Mesenchymal stem cell (in vitro differentiated cells and primary cell): Measurements from ENCODE around the gene GPR108.

Experiments used
- DNase-seq: peaks from one replicate; pipeline ENCODE4 v3.0.0-alpha.2; 2013
- H2AFZ ChIP-seq: one replicate; pipeline ENCODE4 v1.6.1; 2013; ENCODE audit warnings: low read depth, mild to moderate bottlenecking, control low read depth, inconsistent platforms, low read length, moderate library complexity
- H2AK5ac ChIP-seq: 2 replicates; pipeline ENCODE4 v1.6.1; 2013; ENCODE audit warnings: low read length, moderate library complexity, mild to moderate bottlenecking, inconsistent platforms; ENCODE audit not compliant: severe bottlenecking
- H2BK120ac ChIP-seq: one replicate; pipeline ENCODE4 v1.6.1; 2013; ENCODE audit warnings: low read depth, mild to moderate bottlenecking, inconsistent platforms, low read length, moderate library complexity
- H2BK12ac ChIP-seq, 2 experiments: one replicate each; pipeline ENCODE4 v1.6.1; 2013; ENCODE audit warnings: inconsistent platforms in 2 of 2, low read length in 2 of 2, mild to moderate bottlenecking in 2 of 2, moderate library complexity in 2 of 2, control low read depth in 1 of 2
- H2BK15ac ChIP-seq: one replicate; pipeline ENCODE4 v1.6.1; 2013; ENCODE audit warnings: mild to moderate bottlenecking, low read depth, inconsistent platforms; ENCODE audit not compliant: poor library complexity, severe bottlenecking
- H2BK5ac ChIP-seq: 2 replicates; pipeline ENCODE4 v1.6.1; 2013; ENCODE audit warnings: low read depth, mild to moderate bottlenecking, low read length, control low read depth, inconsistent platforms; ENCODE audit not compliant: poor library complexity, severe bottlenecking
- H3K14ac ChIP-seq, 2 experiments: one replicate each; pipeline ENCODE4 v1.6.1; 2013; ENCODE audit warnings: inconsistent platforms in 2 of 2, low read length in 2 of 2, control low read depth in 1 of 2, mild to moderate bottlenecking in 1 of 2, moderate library complexity in 1 of 2
- H3K18ac ChIP-seq, 2 experiments: one replicate each; pipeline ENCODE4 v1.6.1; 2013; ENCODE audit warnings: inconsistent platforms in 2 of 2, low read length in 2 of 2, control low read depth in 1 of 2, low read depth in 1 of 2, mild to moderate bottlenecking in 1 of 2
- H3K23ac ChIP-seq, 2 experiments: one replicate each; pipeline ENCODE4 v1.6.1; 2013; ENCODE audit warnings: inconsistent platforms in 2 of 2, low read length in 2 of 2, mild to moderate bottlenecking in 2 of 2, moderate library complexity in 2 of 2, control low read depth in 1 of 2
- H3K27ac ChIP-seq: 2 replicates; pipeline ENCODE4 v1.5.1; 2013; ENCODE audit warnings: mild to moderate bottlenecking, moderate library complexity, low read length, control low read depth, inconsistent platforms; ENCODE audit not compliant: poor library complexity, severe bottlenecking
- H3K27me3 ChIP-seq, 2 experiments: 2 replicates each; pipeline versions ENCODE4 v1.6.1 to v1.7.0; 2013; ENCODE audit warnings: low read length in 2 of 2, mild to moderate bottlenecking in 2 of 2, moderate library complexity in 2 of 2, control low read depth in 1 of 2, inconsistent platforms in 1 of 2; ENCODE audit not compliant: control insufficient read depth in 1 of 2, insufficient read depth in 1 of 2
- H3K36me3 ChIP-seq, 2 experiments: 2 replicates each; pipeline versions ENCODE4 v1.6.1 to v1.7.0; 2013; ENCODE audit warnings: low read length in 2 of 2, control low read depth in 1 of 2, inconsistent platforms in 1 of 2, low read depth in 1 of 2, mild to moderate bottlenecking in 1 of 2; ENCODE audit not compliant: insufficient read depth in 2 of 2, control insufficient read depth in 1 of 2
- H3K4ac ChIP-seq, 2 experiments: one replicate each; pipeline ENCODE4 v1.6.1; 2013; ENCODE audit warnings: inconsistent platforms in 2 of 2, low read length in 2 of 2, mild to moderate bottlenecking in 2 of 2, moderate library complexity in 2 of 2, control low read depth in 1 of 2, low read depth in 1 of 2
- H3K4me1 ChIP-seq: 2 replicates; pipeline ENCODE4 v1.6.1; 2013; ENCODE audit warnings: low read depth, low read length, control low read depth; ENCODE audit not compliant: control insufficient read depth, insufficient read depth
- H3K4me2 ChIP-seq: 2 replicates; pipeline ENCODE4 v1.6.1; 2013; ENCODE audit warnings: low read length, mild to moderate bottlenecking, inconsistent platforms; ENCODE audit not compliant: poor library complexity, severe bottlenecking
- H3K4me3 ChIP-seq, 2 experiments: 2 replicates each; pipeline versions ENCODE4 v1.5.1 to v1.7.0; 2013; ENCODE audit warnings: low read length in 2 of 2, mild to moderate bottlenecking in 2 of 2, control low read depth in 1 of 2, low read depth in 1 of 2; ENCODE audit not compliant: insufficient read depth in 1 of 2
- H3K79me1 ChIP-seq: replicated peaks from 2 replicates; pipeline ENCODE4 v1.6.1; 2013; ENCODE audit warnings: mild to moderate bottlenecking, control low read depth, low read length, inconsistent platforms; ENCODE audit not compliant: poor library complexity, severe bottlenecking
- H3K9ac ChIP-seq: 2 replicates; pipeline ENCODE4 v1.7.0; 2013; ENCODE audit warnings: mild to moderate bottlenecking, low read length, moderate library complexity
- H3K9me3 ChIP-seq: 2 replicates; pipeline ENCODE4 v1.7.0; 2013; ENCODE audit warnings: mild to moderate bottlenecking, low read length; ENCODE audit not compliant: control insufficient read depth
- H4K8ac ChIP-seq: one replicate; pipeline ENCODE4 v1.6.1; 2013; ENCODE audit warnings: inconsistent platforms, mild to moderate bottlenecking, low read length, moderate library complexity
- H4K91ac ChIP-seq: one replicate; pipeline ENCODE4 v1.6.1; 2013; ENCODE audit warnings: mild to moderate bottlenecking, low read length, inconsistent platforms
- WGBS: methylation state at CpG from one replicate; pipeline ENCODE4 v1.1.7; 2013; ENCODE audit warnings: mixed read lengths; 5-methylcytosine and 5-hydroxymethylcytosine counted together

GPR108 gene

GRCh38 chr19:6768236-6768785, 30.9 kb upstream of the GPR108 start:
- Histone ChIP-seq H3K23ac (no peak overlapping the region), H3K9ac (no peak overlapping the region), H3K18ac (no peak overlapping the region), H3K27me3 (peaks cover 21 to 42% of the 10 kb centered on the region in 2 experiments), H3K27ac (no peak overlapping the region), H3K4ac (no peak overlapping the region), H2BK5ac (no peak overlapping the region), H3K4me3 (no peak overlapping the region), H3K9me3 (no peaks in the 10 kb centered on the region), H4K8ac (no peak overlapping the region), H3K79me1 (no peaks in the 10 kb centered on the region), H2BK15ac (no peak overlapping the region), H3K14ac (no peak overlapping the region), H2AK5ac (no peak overlapping the region), H2BK120ac (no peak overlapping the region), H2AFZ (no peak overlapping the region), H3K4me2 (no peak overlapping the region), H3K36me3 (no peaks in the 10 kb centered on the region), H2BK12ac (no peak overlapping the region), H3K4me1 (peaks cover 18% of the 10 kb centered on the region), H4K91ac (no peak overlapping the region)
- no peak for DNase-seq
- 85% methylated on average over 8 of the region's 8 CpGs for WGBS

GRCh38 chr19:6767357-6768235, 30.2 kb upstream of the GPR108 start, which contains the start of gene SH2D3A:
TSS of gene SH2D3A (minus strand) at chr19:6767435. CDS start at chr19:6763748, 3,687 bp downstream.
- Histone ChIP-seq H3K79me1 (no peaks in the 10 kb centered on the region), H3K4ac (no peak within 1 kb of the TSS), H2BK120ac (no peak within 1 kb of the TSS), H3K23ac (no peak within 1 kb of the TSS), H3K4me2 (peak within 1 kb of the TSS; percentile 90), H3K27me3 (peaks cover 21 to 42% of the 10 kb centered on the region in 2 experiments), H3K36me3 (no peaks in the 10 kb centered on the region), H4K8ac (no peak within 1 kb of the TSS), H3K4me1 (peaks cover 18% of the 10 kb centered on the region), H3K4me3 (peak within 1 kb of the TSS in 1 of 2 experiments; percentile 49), H3K14ac (no peak within 1 kb of the TSS), H2AFZ (no peak within 1 kb of the TSS), H3K27ac (no peak within 1 kb of the TSS), H2BK15ac (no peak within 1 kb of the TSS), H4K91ac (no peak within 1 kb of the TSS), H2BK12ac (no peak within 1 kb of the TSS), H2BK5ac (no peak within 1 kb of the TSS), H3K9ac (no peak within 1 kb of the TSS), H2AK5ac (no peak within 1 kb of the TSS), H3K18ac (no peak within 1 kb of the TSS), H3K9me3 (no peaks in the 10 kb centered on the region)
- peak; percentile 19 for DNase-seq
- WGBS = 7% methylated on average over 47 of the region's 47 CpGs

GRCh38 chr19:6767081-6767356, 29.6 kb upstream of the GPR108 start:
- Histone ChIP-seq H3K79me1 (no peaks in the 10 kb centered on the region), H3K18ac (no peak overlapping the region), H3K27me3 (peaks cover 21 to 39% of the 10 kb centered on the region in 2 experiments), H4K8ac (no peak overlapping the region), H2BK12ac (no peak overlapping the region), H2BK15ac (no peak overlapping the region), H3K4me3 (peak overlapping the region in 1 of 2 experiments; percentile 49), H2AK5ac (no peak overlapping the region), H3K4me1 (peaks cover 18% of the 10 kb centered on the region), H3K4me2 (peak overlapping the region; percentile 90), H2BK120ac (no peak overlapping the region), H3K9ac (no peak overlapping the region), H3K27ac (no peak overlapping the region), H3K4ac (no peak overlapping the region), H3K14ac (no peak overlapping the region), H2BK5ac (no peak overlapping the region), H3K23ac (no peak overlapping the region), H4K91ac (no peak overlapping the region), H3K36me3 (no peaks in the 10 kb centered on the region), H3K9me3 (no peaks in the 10 kb centered on the region), H2AFZ (no peak overlapping the region)
- no peak for DNase-seq
- WGBS = 2% methylated on average over 15 of the region's 15 CpGs

- Histone ChIP-seq H3K79me1 (no peaks in the 10 kb centered on the region), H3K9ac (no peak overlapping the region), H3K4me1 (peaks cover 18% of the 10 kb centered on the region), H2BK12ac (no peak overlapping the region), H4K8ac (no peak overlapping the region), H2AFZ (no peak overlapping the region), H2BK120ac (no peak overlapping the region), H3K18ac (no peak overlapping the region), H2BK15ac (no peak overlapping the region), H3K14ac (no peak overlapping the region), H2BK5ac (no peak overlapping the region), H3K27ac (no peak overlapping the region), H4K91ac (no peak overlapping the region), H3K27me3 (peaks cover 21 to 35% of the 10 kb centered on the region in 2 experiments), H3K4ac (no peak overlapping the region), H3K4me3 (no peak overlapping the region), H3K36me3 (no peaks in the 10 kb centered on the region), H3K23ac (no peak overlapping the region), H3K9me3 (no peaks in the 10 kb centered on the region), H3K4me2 (peak overlapping the region; percentile 90), H2AK5ac (no peak overlapping the region)
- no peak for DNase-seq
- 18% methylated on average over 16 of the region's 16 CpGs for WGBS
Measured at GRCh38 chr19:6766357-6767080, 29.1 kb upstream of the GPR108 start.
